ENCODE measurements around the gene STK11IP. TPM values are rescaled to one million over a fixed set of nuclear protein-coding genes. Genes with fewer than 3 reads are reported as not detected.
A peak's percentile ranks its signal among the peaks of the same experiment; 100 is the strongest.

The STK11IP gene
- total and polyA plus RNA-seq, 2 of the 13 experiments (the other 11 are each of a cell fraction or from before 2014, with no cell fraction given): 12.8 to 24.0 TPM

- TF ChIP-seq MXD1 (CRISPR knock-in tag; IDR thresholded peaks at IDR 0.05): 0 out of 2 replicates have a peak, but pooled peaks have one; percentile 9
- TF ChIP-seq ZNF747 (CRISPR knock-in tag; IDR thresholded peaks at IDR 0.05; ENCODE audit: borderline replicate concordance): no peak
- TF ChIP-seq MLXIP (CRISPR knock-in tag; IDR thresholded peaks at IDR 0.05; ENCODE audit: borderline replicate concordance): no peak
- TF ChIP-seq GPN1 (CRISPR knock-in tag; IDR thresholded peaks at IDR 0.05; ENCODE audit: borderline replicate concordance): no peak
- no peak for TF ChIP-seq KLF12 (CRISPR knock-in tag; IDR thresholded peaks at IDR 0.05; ENCODE audit: borderline replicate concordance)
- TF ChIP-seq ZNF160 (CRISPR knock-in tag; IDR thresholded peaks at IDR 0.05): no peak
- TF ChIP-seq ERF (CRISPR knock-in tag; IDR thresholded peaks at IDR 0.05): peak; percentile 69
- TF ChIP-seq ARID5B (CRISPR knock-in tag; IDR thresholded peaks at IDR 0.05): peak; percentile 57; the same call in 1 of the 2 replicates
- TF ChIP-seq ZNF264 (CRISPR knock-in tag; IDR thresholded peaks at IDR 0.05): 0 out of 2 replicates have a peak, but pooled peaks have one; percentile 57
- no peak for TF ChIP-seq FOXA1 (IDR thresholded peaks at IDR 0.05)
- TF ChIP-seq FOXA1 (CRISPR knock-in tag; IDR thresholded peaks at IDR 0.05): peak; percentile 84
- 0 out of 2 replicates have a peak, but pooled peaks have one; percentile 34 for TF ChIP-seq MEIS2 (CRISPR knock-in tag; IDR thresholded peaks at IDR 0.05)
- no peak for TF ChIP-seq LBX2 (CRISPR knock-in tag; IDR thresholded peaks at IDR 0.05; ENCODE audit: borderline replicate concordance)
- 0 out of 2 replicates have a peak, but pooled peaks have one; percentile 15 for TF ChIP-seq ZFP41 (CRISPR knock-in tag; IDR thresholded peaks at IDR 0.05; ENCODE audit: borderline replicate concordance)
- TF ChIP-seq SALL1 (CRISPR knock-in tag; IDR thresholded peaks at IDR 0.05): no peak
- TF ChIP-seq ZSCAN12 (CRISPR knock-in tag; IDR thresholded peaks at IDR 0.05): no peak
- no peak for TF ChIP-seq ZNF136 (CRISPR knock-in tag; IDR thresholded peaks at IDR 0.05; ENCODE audit: low read depth)
- TF ChIP-seq RBFOX2 (IDR thresholded peaks at IDR 0.05; ENCODE audit: low read depth, low read length): peak; percentile 55; the same call in 1 of the 2 replicates
- no peak for TF ChIP-seq ARHGAP35 (CRISPR knock-in tag; IDR thresholded peaks at IDR 0.05; ENCODE audit: borderline replicate concordance)
Observed at GRCh38 chr2:219575566-219576504, 21.8 kb upstream of the STK11IP start (continued).

Data from HepG2 (cell line).